Transverse colon (tissue), 3 donors: ENCODE results near the gene MGAT5B.

Source experiments
- CTCF ChIP-seq, 5 experiments: fragments of 200-600 bp in 3 of 5; fragments of 450-650 bp in 2 of 5; sonication (generic) in 3 of 5; IDR thresholded peaks; 1 replicate in 2 of 5; 2 replicates in 3 of 5; pipeline ENCODE4 v1.5.1; 2016 to 2017; ENCODE audit warnings: antibody characterized with exemption in 5 of 5, inconsistent platforms in 3 of 5, mild to moderate bottlenecking in 2 of 5, moderate library complexity in 1 of 5
- POLR2A ChIP-seq: fragments of 450-650 bp; IDR thresholded peaks from one replicate; pipeline ENCODE4 v1.6.1; 2016; ENCODE audit warnings: antibody characterized with exemption, mild to moderate bottlenecking, moderate library complexity

GRCh38 chr17:76946111-76946771 is 78.0 kb downstream of the MGAT5B start:
- no peak for TF ChIP-seq CTCF (IDR thresholded peaks at IDR 0.05)
- TF ChIP-seq POLR2A: no peak
